GM12892 (cell line): ENCODE data around the gene INS.

Experiments
- DNase-seq: peaks from one replicate; pipeline ENCODE4 v3.0.0; 2011; ENCODE audit not compliant: insufficient read length
- FAIRE-seq: peaks from 2 replicates; lab custom pipeline; 2011; peaks lifted over from hg19 to GRCh38; lab: Jason Lieb, UNC
- POLR2A ChIP-seq: IDR thresholded peaks from 2 replicates; pipeline ENCODE4 v1.6.1; 2011; ENCODE audit warnings: low read depth, low read length, control low read depth
- POLR2AphosphoS5 ChIP-seq: IDR thresholded peaks from 2 replicates; pipeline ENCODE4 v1.6.1; 2011; ENCODE audit warnings: low read depth, low read length, control low read depth
- TAF1 ChIP-seq: IDR thresholded peaks from 2 replicates; pipeline ENCODE4 v1.6.1; 2011; ENCODE audit warnings: low read depth, mild to moderate bottlenecking, control low read depth, low read length, borderline replicate concordance

INS gene

GRCh38 chr11:2120359-2121100 lies 40.5 kb downstream of the INS start:
- TF ChIP-seq TAF1, result no peak
- no peak for TF ChIP-seq POLR2AphosphoS5
- TF ChIP-seq POLR2A, result no peak
- no peak for DNase-seq
- no peak for FAIRE-seq

DNA sequence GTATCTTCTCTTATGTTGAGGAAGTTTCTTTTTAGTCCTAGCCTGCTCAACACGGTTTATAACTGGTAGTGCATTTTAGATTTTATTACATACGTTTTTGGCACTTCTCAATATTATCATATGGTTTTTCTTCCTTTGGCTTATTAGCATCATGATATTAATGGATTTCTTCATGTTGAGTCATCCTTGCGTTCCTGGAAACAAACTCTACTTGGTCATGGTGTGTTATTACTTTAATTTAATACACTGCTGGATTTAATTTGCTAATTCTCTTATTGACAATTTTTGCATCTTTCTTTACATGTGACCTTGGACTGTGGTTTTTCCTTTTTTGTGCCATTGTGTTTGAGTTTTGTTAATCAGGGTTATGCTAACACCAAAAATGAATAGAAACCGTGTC lies 42.3 kb downstream of the INS start:
- DNase-seq (no peak), FAIRE-seq (no peak)
- TF ChIP-seq POLR2A (no peak), TAF1 (no peak), POLR2AphosphoS5 (no peak)

GRCh38 chr11:2116680-2117079 lies 44.3 kb downstream of the INS start:
- DNase-seq (no peak), FAIRE-seq (no peak)
- TF ChIP-seq POLR2AphosphoS5 (no peak), POLR2A (no peak), TAF1 (no peak)

GRCh38 chr11:2115308-2115707 lies 45.7 kb downstream of the INS start:
- TF ChIP-seq TAF1, result no peak
- no peak for TF ChIP-seq POLR2A
- no peak for TF ChIP-seq POLR2AphosphoS5
- no peak for FAIRE-seq

GRCh38 chr11:2114430-2115241 lies 46.4 kb downstream of the INS start:
- no peak for FAIRE-seq
- DNase-seq, result no peak
- no peak for TF ChIP-seq TAF1
- no peak for TF ChIP-seq POLR2A
- no peak for TF ChIP-seq POLR2AphosphoS5

More at GRCh38 chr11:2115308-2115707, 45.7 kb downstream of the INS start:
- no peak for DNase-seq

DNA sequence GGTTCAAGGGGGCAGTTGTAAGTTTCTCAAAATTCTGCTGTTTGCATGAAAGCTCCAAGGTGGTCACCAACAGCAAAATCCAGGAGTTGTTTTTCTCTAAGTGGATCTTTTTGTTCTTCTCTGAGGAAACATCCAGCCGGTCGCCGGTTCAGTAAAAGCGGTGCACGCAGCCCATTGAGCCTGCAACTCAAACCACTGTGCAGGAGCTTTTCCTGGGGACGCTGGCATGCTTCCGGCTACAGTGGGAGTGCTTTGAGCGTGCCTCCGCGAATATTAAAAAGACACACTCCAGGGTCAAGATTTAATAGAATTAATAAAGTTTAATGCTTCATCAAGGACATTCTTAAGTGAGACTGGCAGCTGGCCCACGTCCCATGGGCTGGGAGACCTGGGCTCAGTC lies 47.2 kb downstream of the INS start:
- no peak for FAIRE-seq
- no peak for DNase-seq

GRCh38 chr11:2110521-2110920 lies 50.5 kb downstream of the INS start:
- no peak for DNase-seq
- no peak for FAIRE-seq
- TF ChIP-seq POLR2AphosphoS5 (no peak), POLR2A (no peak), TAF1 (no peak)

More for the DNA sequence above, 47.2 kb downstream of the INS start:
- TF ChIP-seq POLR2AphosphoS5 (no peak), POLR2A (no peak)
